Effector memory CD4-positive, alpha-beta T cell (primary cell): ENCODE measurements around the gene ARFRP1.
A peak's percentile ranks its signal among the peaks of the same experiment; 100 is the strongest.
"Not testable (repeated sequence)": the region's sequence is repeated elsewhere in the genome, so short reads cannot be mapped to it uniquely, and the experiment has no call there.

Experiments used
- DNase-seq, 3 donors: peaks; one replicate each; pipeline ENCODE4 v3.0.0-alpha.2; 2020
- H3K27ac ChIP-seq: 2 replicates; pipeline ENCODE4 v1.7.0; 2013; ENCODE audit warnings: mild to moderate bottlenecking, low read length, moderate library complexity; ENCODE audit not compliant: insufficient read depth, poor library complexity, severe bottlenecking
- H3K27me3 ChIP-seq: replicated peaks from 2 replicates; pipeline ENCODE4 v1.7.0; 2013; ENCODE audit warnings: mild to moderate bottlenecking, low read length; ENCODE audit not compliant: insufficient read depth, control insufficient read depth, poor library complexity, severe bottlenecking
- H3K36me3 ChIP-seq: 2 replicates; pipeline ENCODE4 v1.7.0; 2013; ENCODE audit warnings: mild to moderate bottlenecking, low read length, moderate library complexity; ENCODE audit not compliant: control insufficient read depth, insufficient read depth
- H3K4me1 ChIP-seq: 2 replicates; pipeline ENCODE4 v1.7.0; 2013; ENCODE audit warnings: low read length, mild to moderate bottlenecking; ENCODE audit not compliant: control insufficient read depth, insufficient read depth, poor library complexity, severe bottlenecking
- H3K4me3 ChIP-seq: 2 replicates; pipeline ENCODE4 v1.7.0; 2013; ENCODE audit warnings: low read length, low read depth, mild to moderate bottlenecking; ENCODE audit not compliant: insufficient read depth, poor library complexity, severe bottlenecking
- H3K9me3 ChIP-seq: 2 replicates; pipeline ENCODE4 v1.7.0; 2013; ENCODE audit warnings: mild to moderate bottlenecking, low read length, moderate library complexity; ENCODE audit not compliant: control insufficient read depth

The ARFRP1 gene

DNA sequence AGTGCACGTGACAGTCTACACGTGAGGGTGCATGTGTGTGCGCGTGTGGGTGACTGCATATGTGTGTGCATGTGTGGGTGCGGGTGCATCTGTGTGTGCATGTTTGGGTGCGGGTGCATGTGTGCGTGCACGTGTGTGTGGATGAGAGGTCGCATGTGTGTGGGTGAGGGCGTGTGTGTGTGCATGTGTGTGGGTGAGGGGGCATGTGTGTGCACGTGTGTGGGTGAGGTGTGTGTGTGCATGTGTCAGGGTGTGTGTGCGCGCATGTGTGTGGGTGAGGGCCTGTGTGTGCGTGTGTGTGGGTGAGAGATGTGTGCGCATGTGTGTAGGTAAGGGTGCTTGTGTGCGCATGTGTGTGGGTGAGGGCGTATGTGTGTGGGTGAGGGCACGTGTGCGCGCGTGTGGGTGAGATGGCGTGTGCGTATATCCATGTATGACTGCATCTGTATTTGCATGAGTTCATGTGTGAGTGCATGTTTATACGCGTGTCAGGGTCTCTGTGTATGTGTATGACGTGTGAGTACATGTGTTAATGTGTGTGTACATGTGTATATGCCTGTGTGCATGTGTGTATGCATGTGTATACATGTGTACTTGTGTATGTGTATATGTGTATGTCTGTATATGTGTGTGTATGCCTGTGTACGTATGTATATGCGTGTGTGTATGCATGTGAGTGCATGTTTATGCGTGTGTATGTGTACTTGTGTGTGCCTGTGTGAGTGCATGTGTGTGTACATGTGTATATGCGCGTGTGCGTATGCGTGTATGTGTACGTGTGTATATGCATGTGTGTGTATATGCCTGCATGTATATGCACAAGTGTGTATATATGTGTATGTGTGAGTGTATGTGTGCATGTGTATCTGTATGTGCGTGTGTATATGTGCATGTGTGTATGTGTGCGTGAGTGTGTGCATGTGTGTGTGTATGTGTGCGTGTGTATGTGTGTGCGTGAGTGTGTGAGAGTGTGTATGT lies 24.6 kb upstream of the ARFRP1 start:
- peaks cover 44% of the 10 kb centered on the region for H3K4me1 ChIP-seq

DNA sequence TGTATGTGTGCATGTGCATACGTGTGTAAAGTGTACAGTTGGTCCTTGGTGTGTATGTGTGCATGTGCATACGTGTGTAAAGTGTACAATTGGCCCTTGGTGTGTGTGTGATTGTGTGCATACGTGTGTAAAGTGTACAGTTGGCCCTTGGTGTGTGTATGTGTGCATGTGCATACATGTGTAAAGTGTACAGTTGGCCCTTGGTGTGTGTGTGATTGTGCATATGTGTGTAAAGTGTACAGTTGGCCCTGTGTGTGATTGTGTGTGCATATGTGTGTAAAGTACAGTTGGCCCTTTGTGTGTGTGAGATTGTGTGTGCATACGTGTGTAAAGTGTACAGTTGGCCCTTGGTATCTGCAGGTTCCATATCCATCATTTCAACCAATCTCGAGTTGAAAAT lies 23.6 kb upstream of the ARFRP1 start:
- peaks cover 25% of the 10 kb centered on the region for H3K36me3 ChIP-seq
- peaks cover 48% of the 10 kb centered on the region for H3K4me1 ChIP-seq
- no peaks in the 10 kb centered on the region for H3K27me3 ChIP-seq
- no peak overlapping the region for H3K4me3 ChIP-seq
- DNase-seq: no peak
- no peak overlapping the region for H3K27ac ChIP-seq
- H3K9me3 ChIP-seq: no peaks in the 10 kb centered on the region

More for the DNA sequence above, 24.6 kb upstream of the ARFRP1 start:
- Histone ChIP-seq H3K27ac (no peak overlapping the region), H3K9me3 (no peaks in the 10 kb centered on the region), H3K4me3 (no peak overlapping the region), H3K36me3 (peaks cover 25% of the 10 kb centered on the region), H3K27me3 (no peaks in the 10 kb centered on the region)
- no peak for DNase-seq

DNA sequence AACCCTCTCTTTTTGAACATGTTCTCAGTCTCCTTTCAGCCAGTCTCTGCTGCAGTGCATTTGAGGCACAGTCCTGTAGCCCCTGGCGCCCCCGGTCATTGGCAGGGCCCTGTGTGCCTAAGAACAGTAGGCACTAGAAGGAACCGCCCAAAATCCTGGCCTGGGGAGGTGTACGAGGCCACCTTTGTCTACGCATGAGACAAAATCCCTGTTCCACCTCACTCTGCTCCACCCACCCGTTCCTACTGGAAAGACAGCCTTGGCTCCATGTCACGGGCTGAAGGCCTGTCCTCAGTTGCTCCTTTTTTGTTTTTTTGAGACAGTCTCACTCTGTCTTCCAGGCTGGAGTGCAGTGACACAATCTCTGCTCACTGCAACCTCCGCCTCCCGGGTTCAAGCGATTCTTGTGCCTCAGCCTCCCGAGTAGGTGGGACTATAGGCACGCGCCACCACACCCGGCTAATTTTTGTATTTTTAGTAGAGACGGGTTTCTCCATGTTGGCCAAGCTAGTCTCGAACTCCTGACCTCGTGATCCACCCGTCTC lies 22.5 kb upstream of the ARFRP1 start:
- H3K4me3 ChIP-seq, H3K9me3 ChIP-seq, H3K27me3 ChIP-seq, DNase-seq: not testable (repeated sequence)
- peak overlapping the region; percentile 42 for H3K27ac ChIP-seq
- H3K4me1 ChIP-seq: peaks cover 42% of the 10 kb centered on the region
- H3K36me3 ChIP-seq: peaks cover 20% of the 10 kb centered on the region

DNA sequence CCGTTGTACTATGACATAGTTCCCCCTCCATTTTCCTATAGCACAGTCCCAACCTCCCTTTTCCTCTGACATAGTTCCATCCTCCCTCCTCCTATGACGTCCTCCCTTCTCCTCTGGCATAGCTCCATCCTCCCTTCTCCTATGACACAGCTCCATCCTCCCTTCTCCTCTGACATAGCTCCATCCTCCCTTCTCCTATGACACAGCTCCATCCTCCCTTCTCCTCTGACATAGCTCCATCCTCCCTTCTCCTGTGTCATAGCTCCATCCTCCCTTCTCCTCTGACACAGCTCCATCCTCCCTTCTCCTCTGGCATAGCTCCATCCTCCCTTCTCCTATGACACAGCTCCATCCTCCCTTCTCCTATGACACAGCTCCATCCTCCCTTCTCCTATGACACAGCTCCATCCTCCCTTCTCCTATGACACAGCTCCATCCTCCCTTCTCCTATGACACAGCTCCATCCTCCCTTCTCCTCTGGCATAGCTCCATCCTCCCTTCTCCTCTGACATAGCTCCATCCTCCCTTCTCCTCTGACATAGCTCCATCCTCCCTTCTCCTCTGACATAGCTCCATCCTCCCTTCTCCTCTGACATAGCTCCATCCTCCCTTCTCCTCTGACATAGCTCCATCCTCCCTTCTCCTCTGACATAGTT lies 15.3 kb upstream of the ARFRP1 start:
- not testable (repeated sequence) for H3K27ac ChIP-seq, H3K4me3 ChIP-seq, DNase-seq, H3K27me3 ChIP-seq, H3K9me3 ChIP-seq
- H3K4me1 ChIP-seq: peaks cover 11% of the 10 kb centered on the region
- H3K36me3 ChIP-seq: peaks cover 15% of the 10 kb centered on the region

DNA sequence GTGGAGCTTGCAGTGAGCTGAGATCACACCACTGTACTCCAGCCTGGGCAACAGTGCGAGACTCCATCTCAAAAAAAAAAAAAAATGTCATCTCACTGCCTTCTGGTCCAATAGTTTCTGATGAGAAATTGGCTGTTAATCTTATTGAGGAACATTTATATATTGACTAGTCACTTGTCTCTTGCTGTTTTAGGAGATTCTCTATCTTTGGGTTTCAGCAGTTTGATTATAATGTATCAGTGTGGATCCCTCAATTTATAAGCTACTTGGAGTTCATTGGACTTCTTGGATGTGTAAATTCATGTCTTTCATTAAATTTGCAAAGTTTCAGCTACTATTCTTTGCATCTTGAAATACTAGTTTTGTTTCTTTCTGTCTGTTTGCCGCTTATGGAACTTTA lies 11.2 kb upstream of the ARFRP1 start:
- no peak overlapping the region for H3K27ac ChIP-seq
- no peaks in the 10 kb centered on the region for H3K27me3 ChIP-seq
- no peak for DNase-seq
- peaks cover 6% of the 10 kb centered on the region for H3K9me3 ChIP-seq
- peaks cover 35% of the 10 kb centered on the region for H3K36me3 ChIP-seq
- H3K4me1 ChIP-seq: no peaks in the 10 kb centered on the region
- no peak overlapping the region for H3K4me3 ChIP-seq

DNA sequence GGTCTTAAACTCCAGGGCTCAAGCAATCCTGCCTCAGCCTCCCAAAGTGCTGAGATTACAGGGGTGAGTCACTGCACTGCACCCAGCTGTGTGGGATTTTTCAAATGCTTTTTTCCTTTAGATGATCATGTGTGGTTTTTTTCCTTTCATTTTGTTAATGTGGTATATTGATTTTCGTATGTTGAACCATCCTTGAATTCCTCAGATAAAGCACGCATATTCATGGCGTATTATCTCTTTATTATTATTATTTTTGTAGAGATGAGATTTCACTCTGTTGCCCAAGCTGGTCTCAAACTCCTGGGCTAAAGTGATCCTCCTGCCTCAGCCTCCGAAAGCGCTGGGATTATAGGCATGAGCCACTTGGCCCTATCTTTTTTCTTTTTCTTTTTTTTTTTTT lies 7.1 kb upstream of the ARFRP1 start:
- Histone ChIP-seq H3K27ac (no peak overlapping the region), H3K9me3 (peaks cover 6% of the 10 kb centered on the region), H3K36me3 (peaks cover 45% of the 10 kb centered on the region), H3K4me1 (peaks cover 4% of the 10 kb centered on the region), H3K27me3 (no peaks in the 10 kb centered on the region), H3K4me3 (no peak overlapping the region)
- DNase-seq: no peak

DNA sequence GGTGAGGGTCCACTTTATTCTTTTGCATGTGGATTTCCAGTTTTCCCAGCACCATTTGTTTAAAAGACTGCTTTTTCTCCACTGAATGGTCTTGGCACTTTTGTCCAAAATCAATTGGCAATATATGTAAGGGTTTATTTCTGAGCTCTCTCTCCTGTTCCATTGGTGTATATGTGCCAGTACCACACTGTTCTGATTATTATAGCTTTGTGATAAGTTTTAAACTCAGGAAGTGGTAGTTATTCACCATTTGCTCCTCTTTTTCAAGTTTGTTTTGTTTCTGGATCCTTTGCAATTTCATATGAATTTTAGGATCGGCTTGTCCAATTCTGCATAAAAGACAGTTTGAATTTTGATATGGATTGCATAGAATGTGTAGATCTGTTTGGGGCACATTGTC lies 4.4 kb upstream of the ARFRP1 start:
- H3K4me1 ChIP-seq: peaks cover 22% of the 10 kb centered on the region
- no peak overlapping the region for H3K27ac ChIP-seq
- DNase-seq: no peak
- peaks cover 31% of the 10 kb centered on the region for H3K36me3 ChIP-seq
- H3K27me3 ChIP-seq: no peaks in the 10 kb centered on the region
- H3K9me3 ChIP-seq: peaks cover 6% of the 10 kb centered on the region
- no peak overlapping the region for H3K4me3 ChIP-seq

DNA sequence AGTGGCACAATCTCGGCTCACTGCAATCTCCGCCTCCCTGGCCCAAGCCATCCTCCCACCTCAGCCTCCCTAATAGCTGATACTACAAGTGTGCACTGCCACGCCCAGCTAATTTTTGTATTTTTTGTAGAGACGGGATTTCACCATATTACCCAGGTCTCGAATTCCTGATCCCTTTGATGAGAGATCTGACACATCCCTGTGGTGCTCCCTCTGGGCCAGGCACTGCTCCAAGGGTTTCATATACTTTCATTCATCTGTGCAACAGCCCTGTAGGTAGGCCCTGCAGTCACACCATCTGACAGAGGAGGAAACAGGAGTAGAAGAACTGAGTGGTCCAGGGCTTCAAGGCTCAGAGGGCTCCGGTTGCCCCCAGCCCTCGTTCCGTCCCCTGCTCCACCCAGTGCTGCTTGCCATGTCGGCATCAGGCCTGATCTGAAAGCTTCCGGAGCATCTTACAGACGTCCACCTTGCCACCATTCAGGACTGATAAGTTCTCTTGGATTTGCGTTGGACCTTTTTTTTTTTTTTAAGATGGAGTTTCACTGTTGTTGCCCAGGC lies 3.4 kb upstream of the ARFRP1 start:
- peaks cover 33% of the 10 kb centered on the region for H3K36me3 ChIP-seq

DNA sequence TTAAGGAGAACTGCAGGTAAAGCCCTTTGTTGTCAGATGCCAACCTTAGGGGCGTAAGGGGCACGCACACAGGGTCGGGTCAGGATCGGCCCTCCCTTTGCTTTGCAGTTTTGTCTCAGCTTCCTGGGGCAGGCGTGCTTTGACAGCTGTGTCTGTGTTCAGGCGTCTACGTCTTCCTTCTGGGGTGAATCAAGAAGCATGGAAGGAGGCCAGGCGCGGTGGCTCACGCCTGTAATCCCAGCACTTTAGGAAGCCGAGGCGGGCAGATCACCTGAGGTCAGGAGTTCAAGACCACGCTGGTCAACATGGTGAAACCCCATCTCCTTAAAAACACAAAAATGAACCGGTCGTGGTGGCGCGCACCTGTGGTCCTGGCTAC lies 1.4 kb upstream of the ARFRP1 start:
- Histone ChIP-seq H3K27me3 (no peaks in the 10 kb centered on the region), H3K4me3 (peak overlapping the region; percentile 65), H3K9me3 (no peaks in the 10 kb centered on the region), H3K36me3 (peaks cover 38% of the 10 kb centered on the region), H3K4me1 (peaks cover 32% of the 10 kb centered on the region), H3K27ac (peak overlapping the region; percentile 71)
- no peak for DNase-seq

More for the DNA sequence above, 3.4 kb upstream of the ARFRP1 start:
- H3K27ac ChIP-seq: no peak overlapping the region
- peaks cover 32% of the 10 kb centered on the region for H3K4me1 ChIP-seq
- DNase-seq: no peak
- H3K4me3 ChIP-seq: no peak overlapping the region
- H3K27me3 ChIP-seq: no peaks in the 10 kb centered on the region
- peaks cover 6% of the 10 kb centered on the region for H3K9me3 ChIP-seq
